Jurkat, Clone E6-1 (cell line): Measurements from ENCODE around the gene UGT1A1. TPM values are rescaled to one million over a fixed set of nuclear protein-coding genes. Genes with fewer than 3 reads are reported as not detected.
A peak's percentile ranks its signal among the peaks of the same experiment; 100 is the strongest.
"Not testable (repeated sequence)": the region's sequence is repeated elsewhere in the genome, so short reads cannot be mapped to it uniquely, and the experiment has no call there.

Experiments used
- DNase-seq: peaks from one replicate; pipeline ENCODE4 v3.0.0-alpha.2; 2011; ENCODE audit warnings: low read depth, low spot score
- H3K4me3 ChIP-seq: 2 replicates; pipeline ENCODE4 v1.5.1; 2011; ENCODE audit warnings: mild to moderate bottlenecking, low read length, control low read depth, moderate library complexity
- polyA plus RNA-seq: library from polyadenylated mRNA; unstranded; fragments of >200 nt; gene quantifications from one replicate; pipeline ENCODE4 v1.2.1, GENCODE V29; 2012; ENCODE audit warnings: missing spikeins; ENCODE audit not compliant: insufficient read length, insufficient read depth

UGT1A1 gene
- not detected for polyA plus RNA-seq

DNA sequence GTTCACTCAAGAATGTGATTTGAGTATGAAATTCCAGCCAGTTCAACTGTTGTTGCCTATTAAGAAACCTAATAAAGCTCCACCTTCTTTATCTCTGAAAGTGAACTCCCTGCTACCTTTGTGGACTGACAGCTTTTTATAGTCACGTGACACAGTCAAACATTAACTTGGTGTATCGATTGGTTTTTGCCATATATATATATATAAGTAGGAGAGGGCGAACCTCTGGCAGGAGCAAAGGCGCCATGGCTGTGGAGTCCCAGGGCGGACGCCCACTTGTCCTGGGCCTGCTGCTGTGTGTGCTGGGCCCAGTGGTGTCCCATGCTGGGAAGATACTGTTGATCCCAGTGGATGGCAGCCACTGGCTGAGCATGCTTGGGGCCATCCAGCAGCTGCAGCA is at the start of gene UGT1A1:
UGT1A1 (plus strand) TSS at position 228 of the 400 bp plus-strand sequence; CDS start at position 246, 18 bp downstream.
- DNase-seq = no peak
- H3K4me3 ChIP-seq = no peak within 1 kb of the TSS

GRCh38 chr2:233711312-233712008 is 48.6 kb upstream of the UGT1A1 start:
- DNase-seq = peak; percentile 36

GRCh38 chr2:233712611-233713261 is 47.3 kb upstream of the UGT1A1 start, which contains the start of gene UGT1A5:
Gene UGT1A5, plus strand, starts transcription at chr2:233712907. Its CDS starts 85 bp downstream, at chr2:233712992.
- H3K4me3 ChIP-seq = no peak within 1 kb of the TSS
- no peak for DNase-seq

More at GRCh38 chr2:233711312-233712008, 48.6 kb upstream of the UGT1A1 start:
- no peak overlapping the region for H3K4me3 ChIP-seq

- peak; percentile 56 for DNase-seq
- no peak overlapping the region for H3K4me3 ChIP-seq
Observed at GRCh38 chr2:233713262-233713615, 46.8 kb upstream of the UGT1A1 start.

- DNase-seq = no peak
- no peak overlapping the region for H3K4me3 ChIP-seq
Observed at GRCh38 chr2:233714121-233714520, 45.9 kb upstream of the UGT1A1 start.

- no peak for DNase-seq
- H3K4me3 ChIP-seq = no peak within 1 kb of the TSS
Observed at GRCh38 chr2:233718552-233718951, 41.5 kb upstream of the UGT1A1 start, which contains the start of gene UGT1A4. Gene UGT1A4, plus strand, starts transcription at chr2:233718736. Its CDS starts 85 bp downstream, at chr2:233718821.

GRCh38 chr2:233728723-233729301 is 31.3 kb upstream of the UGT1A1 start, which contains the start of gene UGT1A3:
Gene UGT1A3, plus strand, starts transcription at chr2:233729042. Its CDS starts 85 bp downstream, at chr2:233729127.
- no peak for DNase-seq
- H3K4me3 ChIP-seq = no peak within 1 kb of the TSS

- not testable (repeated sequence) for H3K4me3 ChIP-seq, DNase-seq
Observed at GRCh38 chr2:233736868-233737653, 23.0 kb upstream of the UGT1A1 start.

DNA sequence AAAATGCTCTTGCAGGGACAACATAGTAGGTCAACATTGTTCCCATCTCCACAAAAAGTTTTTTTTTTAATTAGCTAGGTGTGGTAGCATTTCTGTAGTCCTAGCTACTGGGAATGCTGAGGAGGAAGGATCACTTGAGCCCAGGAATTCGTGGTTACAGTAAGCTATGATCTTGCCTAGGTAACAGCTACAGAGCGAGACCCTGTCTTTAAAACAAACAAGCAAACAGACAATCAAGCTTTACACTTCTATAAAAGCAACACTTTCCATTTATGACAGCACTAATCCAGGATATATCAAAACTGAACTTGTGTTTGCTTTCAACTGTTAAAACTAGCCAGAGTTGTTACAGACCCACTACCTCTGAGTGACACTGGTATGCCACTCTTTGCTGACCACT is 19.2 kb upstream of the UGT1A1 start:
- DNase-seq = no peak

GRCh38 chr2:233743464-233744259 is 16.4 kb upstream of the UGT1A1 start:
- no peak overlapping the region for H3K4me3 ChIP-seq
- no peak for DNase-seq

More for the DNA sequence above, 19.2 kb upstream of the UGT1A1 start:
- H3K4me3 ChIP-seq = no peak overlapping the region

DNA sequence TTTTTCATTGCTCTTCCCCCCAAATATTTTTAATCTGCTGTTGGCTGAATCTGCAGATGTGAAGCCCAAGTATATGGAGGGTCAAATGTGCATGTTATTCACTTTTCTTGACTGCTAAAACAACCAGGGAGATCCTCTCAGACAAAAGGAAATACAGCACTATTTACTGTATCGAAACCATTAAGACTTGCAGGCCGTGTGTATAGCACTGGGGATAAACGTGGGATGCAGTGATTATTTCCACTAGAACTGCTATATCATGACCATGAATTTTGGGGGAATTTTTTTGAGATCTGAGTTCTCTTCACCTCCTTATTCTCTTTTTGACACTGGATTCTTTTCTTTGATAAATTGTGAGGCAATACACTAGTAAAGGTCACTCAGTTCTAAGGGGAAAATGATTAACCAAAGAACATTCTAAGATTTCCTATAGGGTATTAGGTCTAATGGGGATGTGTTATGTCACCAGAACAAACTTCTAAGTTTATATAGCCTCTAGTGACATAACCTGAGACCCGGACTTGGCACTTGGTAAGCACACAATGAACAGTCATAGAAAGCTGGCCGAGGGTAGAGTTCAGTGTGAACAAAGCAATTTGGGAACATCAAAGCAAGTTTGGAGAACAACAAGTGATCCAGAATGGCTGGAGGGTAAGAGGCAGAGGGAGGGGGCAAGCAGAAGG is 14.9 kb upstream of the UGT1A1 start:
- H3K4me3 ChIP-seq = no peak overlapping the region
- no peak for DNase-seq

DNA sequence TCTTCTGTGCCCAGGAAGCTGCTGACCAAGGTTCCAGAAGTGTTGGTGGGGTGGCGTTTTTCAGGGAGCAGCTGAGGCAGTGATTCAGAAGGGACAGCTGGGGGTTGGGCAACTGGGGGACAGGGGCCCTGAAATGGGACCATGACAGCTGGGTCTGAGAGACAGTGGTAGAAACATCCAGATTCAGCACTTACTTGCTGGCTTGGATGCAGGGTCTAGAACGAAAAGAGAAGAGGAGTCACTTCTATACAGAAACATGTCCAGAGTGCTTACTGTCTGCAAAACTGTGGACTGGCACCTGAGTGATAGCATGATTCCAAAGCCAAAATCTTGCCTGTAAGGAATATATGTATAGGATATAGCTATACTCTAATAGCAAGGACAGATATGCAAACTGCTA is 14.2 kb upstream of the UGT1A1 start:
- not testable (repeated sequence) for H3K4me3 ChIP-seq, DNase-seq

- DNase-seq = no peak
- H3K4me3 ChIP-seq = no peak overlapping the region
Observed at GRCh38 chr2:233746475-233747282, 13.4 kb upstream of the UGT1A1 start.

DNA sequence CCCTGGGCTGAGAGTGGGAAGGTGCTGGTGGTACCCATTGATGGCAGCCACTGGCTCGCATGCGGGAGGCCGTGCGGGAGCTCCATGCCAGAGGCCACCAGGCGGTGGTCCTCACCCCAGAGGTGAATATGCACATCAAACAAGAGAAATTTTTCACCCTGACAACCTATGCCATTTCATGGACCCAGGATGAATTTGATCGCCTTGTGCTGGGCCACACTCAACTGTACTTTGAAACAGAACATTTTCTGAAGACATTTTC is 12.9 kb upstream of the UGT1A1 start:
- H3K4me3 ChIP-seq = no peak overlapping the region
- DNase-seq = no peak

GRCh38 chr2:233750689-233751088 is 9.4 kb upstream of the UGT1A1 start:
- not testable (repeated sequence) for H3K4me3 ChIP-seq, DNase-seq

- H3K4me3 ChIP-seq, DNase-seq: not testable (repeated sequence)
Observed at GRCh38 chr2:233751212-233752009, 8.7 kb upstream of the UGT1A1 start.
